Spleen (tissue), 11 donors: Measurements from ENCODE around the gene ASH1L. TPM values are rescaled to one million over a fixed set of nuclear protein-coding genes. Genes with fewer than 3 reads are reported as not detected.
A peak's percentile ranks its signal among the peaks of the same experiment; 100 is the strongest.
"Not testable (repeated sequence)": the region's sequence is repeated elsewhere in the genome, so short reads cannot be mapped to it uniquely, and the experiment has no call there.

ENCODE experiments used
- DNase-seq: peaks from one replicate; pipeline ENCODE4 v3.0.0-alpha.2; 2020
- H3K27ac ChIP-seq, 8 donors: fragments of 200-600 bp; sonication (generic) in 7 of 8; 1 replicate in 4 of 8; 2 replicates in 4 of 8; pipeline versions ENCODE4 v1.5.0 to v1.8.0; 2016 to 2021; ENCODE audit warnings: inconsistent platforms in 4 of 8, mild to moderate bottlenecking in 4 of 8, moderate library complexity in 1 of 8
- H3K27me3 ChIP-seq, 7 donors: fragments of 200-600 bp; sonication (generic) in 6 of 7; replicated peaks in 1 of 7; 1 replicate in 4 of 7; 2 replicates in 3 of 7; pipeline versions ENCODE4 v1.5.0 to v1.8.0; 2016 to 2021; ENCODE audit warnings: inconsistent platforms in 3 of 7, mild to moderate bottlenecking in 1 of 7
- H3K36me3 ChIP-seq, 6 donors: fragments of 200-600 bp; sonication (generic) in 5 of 6; 1 replicate in 4 of 6; 2 replicates in 2 of 6; pipeline versions ENCODE4 v1.5.0 to v1.8.0; 2016 to 2021; ENCODE audit warnings: inconsistent platforms in 2 of 6
- H3K4me1 ChIP-seq, 6 donors: fragments of 200-600 bp; sonication (generic) in 5 of 6; 1 replicate in 3 of 6; 2 replicates in 3 of 6; pipeline versions ENCODE4 v1.5.0 to v1.8.0; 2016 to 2021; ENCODE audit warnings: inconsistent platforms in 3 of 6
- H3K4me3 ChIP-seq, 8 donors: fragments of 200-600 bp; sonication (generic) in 7 of 8; 1 replicate in 4 of 8; 2 replicates in 4 of 8; pipeline versions ENCODE4 v1.5.0 to v1.8.0; 2016 to 2021; ENCODE audit warnings: inconsistent platforms in 4 of 8, mild to moderate bottlenecking in 4 of 8, moderate library complexity in 2 of 8
- H3K9me3 ChIP-seq, 8 donors: fragments of 200-600 bp; sonication (generic) in 7 of 8; 1 replicate in 4 of 8; 2 replicates in 4 of 8; pipeline versions ENCODE4 v1.5.0 to v1.8.0; 2016 to 2021; ENCODE audit warnings: inconsistent platforms in 4 of 8
- POLR2A ChIP-seq, 3 donors: fragments of 450-650 bp; IDR thresholded peaks; one replicate each; pipeline ENCODE4 v1.5.1; 2017; ENCODE audit warnings: antibody characterized with exemption in 3 of 3, mild to moderate bottlenecking in 1 of 3
- POLR2AphosphoS5 ChIP-seq, 3 donors: sonication (generic); formaldehyde crosslinking; IDR thresholded peaks; one replicate each; pipeline ENCODE4 v1.5.1; 2017; ENCODE audit warnings: antibody characterized with exemption in 3 of 3
- WGBS, 5 donors: extraction: QIAGEN DNeasy Blood & Tissue Kit in 3 of 5; methylation state at CpG; one replicate each; pipeline versions ENCODE4 v1.1.5 to v1.1.7; 2013 to 2018; 5-methylcytosine and 5-hydroxymethylcytosine counted together
- intact Hi-C: fragments of 100-400 bp; cut with DNase I; formaldehyde crosslinking; loops from one replicate; pipeline ENCODE4 v1.15.0; 2023; ENCODE audit warnings: low total_unique reads
- polyA plus RNA-seq, 3 donors: library from polyadenylated mRNA; stranded (reverse); fragments of 200-250 nt; gene quantifications; one replicate each; pipeline ENCODE4 v1.2.1, GENCODE V29; 2013
- total RNA-seq, 7 donors: library from RNA; depleted of rRNA in 3 of 7; stranded (reverse); fragments of >200 nt in 3 of 7; fragmentation: NEBNext Ultra II Directional in 4 of 7; extraction: Animal tissue kit (Norgen Biotek cat#: 25700) in 4 of 7; gene quantifications; one replicate each; pipeline versions ENCODE4 v1.1.0 to v1.2.1, GENCODE V29; 2016 to 2021
- TF ChIP-seq, protein P1 (sequence below), 11 experiments: fragments of 200-600 bp in 7 of 11; fragments of 450-650 bp in 4 of 11; sonication (generic) in 4 of 11; IDR thresholded peaks in 8 of 11; conservative IDR thresholded peaks in 3 of 11; 1 replicate in 7 of 11; 2 replicates in 4 of 11; pipeline versions ENCODE4 v1.4.0 to v1.8.0; 2016 to 2021; ENCODE audit warnings: antibody characterized with exemption in 11 of 11, inconsistent platforms in 4 of 11, mild to moderate bottlenecking in 1 of 11
- donor health status: healthy with polysubstance abuse.
- donor health status: DM: no; HTN: no; CAD: no; lungs with moderate emphysema.
- donor health status: DM: no; HTN: no; CAD: no.
- donor health status: Bipolar disorder and iron deficiency.
- donor health status: healthy.
- donor health status: DM: no; HTN: no; CAD: no.
- donor health status: DM: yes; HTN: yes; CAD: no.

Gene ASH1L
- total and polyA plus RNA-seq, 10 donors, result 2.5 to 89.8 (median 69.1) TPM

DNA sequence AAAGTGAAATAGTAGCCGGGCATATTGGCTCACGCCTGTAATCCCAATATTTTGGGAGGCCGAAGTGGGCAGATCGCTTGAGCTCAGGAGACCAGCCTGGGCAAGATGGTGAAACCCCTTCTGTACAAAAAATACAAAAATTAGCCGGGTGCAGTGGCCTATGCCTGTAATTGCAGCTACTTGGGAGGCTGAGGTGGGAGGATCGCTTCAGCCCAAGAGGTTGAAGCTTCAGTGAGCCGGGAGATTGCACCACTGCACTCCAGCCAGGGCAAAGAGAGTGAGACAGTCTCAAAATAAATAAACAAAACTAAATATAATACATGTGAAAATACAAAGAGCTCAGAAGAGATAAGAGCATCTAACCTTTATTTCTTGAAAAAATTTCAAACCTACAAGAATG, 45.1 kb upstream of the ASH1L start:
- WGBS, 5 donors, result 80 to 87% (median 85%) methylated on average over 7 of the region's 7 CpGs
- Histone ChIP-seq H3K4me1 (peaks cover 0 to 6% (median 4%) of the 10 kb centered on the region in 6 donors), H3K4me3 (no peak overlapping the region), H3K27me3 (no peaks in the 10 kb centered on the region), H3K9me3 (no peaks in the 10 kb centered on the region), H3K36me3 (peaks cover 0 to 8% (median 7%) of the 10 kb centered on the region in 6 donors), H3K27ac (no peak overlapping the region)
- intact Hi-C loops, result no loop called here
- TF ChIP-seq, protein P1, sequence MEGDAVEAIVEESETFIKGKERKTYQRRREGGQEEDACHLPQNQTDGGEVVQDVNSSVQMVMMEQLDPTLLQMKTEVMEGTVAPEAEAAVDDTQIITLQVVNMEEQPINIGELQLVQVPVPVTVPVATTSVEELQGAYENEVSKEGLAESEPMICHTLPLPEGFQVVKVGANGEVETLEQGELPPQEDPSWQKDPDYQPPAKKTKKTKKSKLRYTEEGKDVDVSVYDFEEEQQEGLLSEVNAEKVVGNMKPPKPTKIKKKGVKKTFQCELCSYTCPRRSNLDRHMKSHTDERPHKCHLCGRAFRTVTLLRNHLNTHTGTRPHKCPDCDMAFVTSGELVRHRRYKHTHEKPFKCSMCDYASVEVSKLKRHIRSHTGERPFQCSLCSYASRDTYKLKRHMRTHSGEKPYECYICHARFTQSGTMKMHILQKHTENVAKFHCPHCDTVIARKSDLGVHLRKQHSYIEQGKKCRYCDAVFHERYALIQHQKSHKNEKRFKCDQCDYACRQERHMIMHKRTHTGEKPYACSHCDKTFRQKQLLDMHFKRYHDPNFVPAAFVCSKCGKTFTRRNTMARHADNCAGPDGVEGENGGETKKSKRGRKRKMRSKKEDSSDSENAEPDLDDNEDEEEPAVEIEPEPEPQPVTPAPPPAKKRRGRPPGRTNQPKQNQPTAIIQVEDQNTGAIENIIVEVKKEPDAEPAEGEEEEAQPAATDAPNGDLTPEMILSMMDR (IDR thresholded peaks at IDR 0.05 in 8 of 11, conservative IDR thresholded peaks at IDR 0.05 in 3 of 11), result no peak
- no peak for TF ChIP-seq POLR2AphosphoS5 (IDR thresholded peaks at IDR 0.05)
- no peak for TF ChIP-seq POLR2A (IDR thresholded peaks at IDR 0.05)
- DNase-seq, result no peak

DNA sequence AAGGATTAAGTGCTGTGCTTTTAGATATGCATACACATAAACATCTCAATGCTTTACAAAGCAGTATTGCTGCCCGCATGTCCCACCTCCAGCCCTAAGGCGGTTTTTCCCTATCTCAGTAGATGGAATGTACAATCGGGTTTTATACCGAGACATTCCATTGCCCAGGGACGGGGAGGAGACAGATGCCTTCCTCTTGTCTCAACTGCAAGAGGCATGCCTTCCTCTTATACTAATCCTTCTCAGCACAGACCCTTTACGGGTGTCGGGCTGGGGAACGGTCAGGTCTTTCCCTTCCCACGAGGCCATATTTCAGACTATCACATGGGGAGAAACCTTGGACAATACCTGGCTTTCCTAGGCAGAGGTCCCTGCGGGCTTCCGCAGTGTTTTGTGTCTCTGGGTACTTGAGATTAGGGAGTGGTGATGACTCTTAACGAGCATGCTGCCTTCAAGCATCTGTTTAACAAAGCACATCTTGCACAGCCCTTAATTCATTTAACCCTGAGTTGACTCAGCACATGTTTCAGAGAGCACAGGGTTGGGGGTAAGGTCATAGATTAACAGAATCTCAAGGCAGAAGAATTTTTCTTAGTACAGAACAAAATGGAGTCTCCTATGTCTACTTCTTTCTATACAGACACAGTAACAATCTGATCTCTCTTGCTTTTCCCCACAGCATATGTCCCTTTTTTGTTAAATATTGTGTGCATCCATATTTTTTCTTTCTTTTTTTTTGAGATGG, 37.4 kb upstream of the ASH1L start:
- not testable (repeated sequence) for H3K9me3 ChIP-seq

DNA sequence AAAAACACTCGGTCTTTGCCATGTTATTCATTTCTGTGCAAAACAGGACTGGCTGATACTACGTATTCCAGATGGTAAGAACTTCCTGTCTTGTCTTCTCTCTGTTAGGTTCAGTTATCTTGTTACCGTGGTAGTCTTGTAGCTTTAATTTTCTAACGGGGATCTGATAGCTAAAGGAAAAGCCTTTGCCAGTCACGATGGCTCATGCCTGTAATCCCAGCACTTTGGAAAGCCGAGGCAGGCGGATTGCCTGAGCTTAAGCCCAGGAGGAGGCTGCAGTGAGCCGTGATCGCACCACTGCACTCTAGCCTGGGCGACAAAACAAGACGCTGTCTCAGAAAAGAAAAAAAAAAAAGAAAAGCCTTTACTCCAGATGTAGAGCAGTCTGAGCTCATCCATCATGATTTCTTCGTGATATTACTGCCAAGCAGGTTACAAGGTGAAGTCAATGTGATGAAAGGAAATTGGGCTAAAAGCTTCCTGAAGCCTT, 36.3 kb upstream of the ASH1L start:
- intact Hi-C loops, result no loop called here

More for the DNA sequence above, 37.4 kb upstream of the ASH1L start:
- WGBS, 5 donors, result 34 to 49% (median 46%) methylated on average over 10 to 12 of the region's 12 CpGs
- peaks cover 0 to 13% (median 4%) of the 10 kb centered on the region in 6 donors for H3K4me1 ChIP-seq
- DNase-seq, H3K27me3 ChIP-seq, intact Hi-C loops, H3K36me3 ChIP-seq, H3K4me3 ChIP-seq, H3K27ac ChIP-seq: not testable (repeated sequence)

DNA sequence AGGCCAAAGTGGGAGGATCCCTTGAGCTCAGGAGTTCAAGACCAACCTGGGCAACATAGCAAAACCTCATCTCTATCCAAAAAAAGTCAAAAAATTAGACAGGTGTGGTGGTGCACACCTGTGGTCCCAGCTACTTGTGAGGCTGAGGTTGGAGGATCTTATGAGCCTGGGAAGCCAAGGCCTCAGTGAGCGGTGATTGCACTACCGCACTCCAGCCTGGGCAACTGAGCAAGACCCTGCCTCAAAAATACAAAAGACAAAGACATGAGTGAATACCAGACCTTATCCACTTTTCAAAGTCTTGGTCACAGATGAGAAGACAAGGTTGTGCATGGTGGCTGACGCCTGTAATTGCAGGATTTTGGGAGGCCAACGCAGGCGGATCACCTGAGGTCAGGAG, 34.3 kb upstream of the ASH1L start:
- Histone ChIP-seq H3K27ac (no peak overlapping the region), H3K27me3 (no peaks in the 10 kb centered on the region), H3K9me3 (no peaks in the 10 kb centered on the region), H3K4me3 (no peak overlapping the region), H3K36me3 (no peaks in the 10 kb centered on the region), H3K4me1 (peaks cover 0 to 16% (median 5%) of the 10 kb centered on the region in 6 donors)
- WGBS, 5 donors, result 93 to 99% (median 95%) methylated on average over 5 of the region's 5 CpGs
- TF ChIP-seq, protein P1 (IDR thresholded peaks at IDR 0.05 in 8 of 11, conservative IDR thresholded peaks at IDR 0.05 in 3 of 11), result no peak
- TF ChIP-seq POLR2AphosphoS5 (IDR thresholded peaks at IDR 0.05) (no peak), POLR2A (IDR thresholded peaks at IDR 0.05) (no peak)
- no peak for DNase-seq
- intact Hi-C loops, result no loop called here

More for the DNA sequence above, 36.3 kb upstream of the ASH1L start:
- no peaks in the 10 kb centered on the region for H3K27me3 ChIP-seq
- WGBS, 5 donors, result 20 to 31% (median 26%) methylated on average over 12 of the region's 12 CpGs
- TF ChIP-seq, protein P1 (IDR thresholded peaks at IDR 0.05 in 8 of 11, conservative IDR thresholded peaks at IDR 0.05 in 3 of 11), result no peak
- TF ChIP-seq POLR2A (IDR thresholded peaks at IDR 0.05) (no peak), POLR2AphosphoS5 (IDR thresholded peaks at IDR 0.05) (no peak)
- DNase-seq, result no peak
- H3K27ac ChIP-seq, result peak overlapping the region in 2 of 8 donors; percentile 31 to 41
- H3K4me1 ChIP-seq, result peaks cover 0 to 13% (median 4%) of the 10 kb centered on the region in 6 donors
- H3K36me3 ChIP-seq, result no peaks in the 10 kb centered on the region
- H3K9me3 ChIP-seq, result no peaks in the 10 kb centered on the region
- H3K4me3 ChIP-seq, result peak overlapping the region in 2 of 8 donors; percentile 14 to 30

DNA sequence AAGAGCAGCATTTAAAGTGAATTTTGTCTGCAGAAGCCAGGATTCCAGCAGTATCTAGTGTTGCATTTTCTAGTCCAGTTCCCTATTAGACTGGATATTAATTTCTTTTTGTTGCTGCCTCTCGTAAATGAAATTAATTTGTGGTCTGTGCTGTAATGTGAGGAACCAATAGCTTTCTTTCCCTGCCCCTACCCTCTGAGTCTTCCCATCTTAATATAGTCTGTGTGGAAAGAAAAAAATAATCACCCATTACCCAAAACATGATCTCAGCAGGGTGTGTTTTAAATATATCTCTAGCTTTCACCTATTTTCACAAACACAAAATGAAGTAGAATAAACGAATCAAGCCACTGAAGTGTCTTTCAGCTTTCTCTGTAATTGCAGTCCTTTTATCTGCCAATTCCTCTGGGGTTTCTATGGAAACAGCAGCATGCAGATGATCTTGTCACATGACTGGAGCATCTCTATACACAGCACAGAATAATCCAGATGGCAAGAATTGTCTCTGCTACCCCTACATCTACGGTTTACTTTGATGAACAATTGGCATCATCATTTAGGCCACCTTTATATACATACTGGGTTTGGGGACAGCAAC, 33.4 kb upstream of the ASH1L start:
- intact Hi-C loops, H3K27me3 ChIP-seq, H3K4me3 ChIP-seq, H3K27ac ChIP-seq, DNase-seq, H3K36me3 ChIP-seq, H3K9me3 ChIP-seq: not testable (repeated sequence)
- WGBS, 5 donors, result 80 to 86% (median 82%) methylated on average over 3 of the region's 3 CpGs
- H3K4me1 ChIP-seq, result peaks cover 0 to 17% (median 6%) of the 10 kb centered on the region in 6 donors
